Brain microvascular endothelial cell (primary cell): ENCODE measurements around the gene GEMIN8.

ENCODE experiments used
- DNase-seq: peaks from one replicate; pipeline ENCODE4 v3.0.0-alpha.2; 2020
- H3K27ac ChIP-seq: fragments of 250-450 bp; sonication (Bioruptor Pico); 2 replicates; pipeline ENCODE4 v1.5.1; 2020; ENCODE audit warnings: mild to moderate bottlenecking, moderate library complexity
- H3K27me3 ChIP-seq: fragments of 250-450 bp; sonication (Bioruptor Pico); replicated peaks from 2 replicates; pipeline ENCODE4 v1.5.1; 2020; ENCODE audit warnings: mild to moderate bottlenecking
- H3K36me3 ChIP-seq: fragments of 250-450 bp; sonication (Bioruptor Pico); replicated peaks from 2 replicates; pipeline ENCODE4 v1.5.1; 2020; ENCODE audit warnings: mild to moderate bottlenecking
- H3K4me3 ChIP-seq: 2 replicates; pipeline ENCODE4 v1.5.1; 2011; ENCODE audit warnings: low read depth, mild to moderate bottlenecking, control low read depth, low read length, moderate library complexity
- in situ Hi-C: cut with HindIII; loops from 2 replicates; pipeline ENCODE4 v1.10.0; 2017; ENCODE audit warnings: low sequenced_read_pairs, low pct_ligation_motif_present
- TF ChIP-seq, protein P1 (sequence below): IDR thresholded peaks from 2 replicates; pipeline ENCODE4 v1.5.1; 2011; ENCODE audit warnings: low read depth, mild to moderate bottlenecking, moderate library complexity, low read length, control low read depth, inconsistent platforms; ENCODE audit errors: missing control alignments

GEMIN8 gene

DNA sequence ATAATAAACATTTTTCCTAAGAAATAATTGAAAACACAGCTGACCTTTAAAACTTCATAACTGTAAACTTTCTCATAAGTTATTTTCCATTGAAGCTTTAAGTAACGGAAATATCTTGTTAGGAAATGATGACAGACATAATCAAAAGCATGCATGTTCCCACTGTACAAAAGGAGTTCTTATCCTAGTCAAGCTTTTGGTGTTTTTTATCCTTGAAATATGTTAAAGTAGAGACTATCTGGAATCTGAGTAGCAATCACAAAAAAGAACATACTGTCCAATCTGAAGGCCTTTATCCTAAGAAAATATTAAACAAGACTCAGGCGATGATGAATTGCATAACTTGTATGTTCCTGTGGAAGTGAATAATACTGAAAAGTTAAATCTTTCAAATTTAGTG lies 14.4 kb downstream of the GEMIN8 start:
- Histone ChIP-seq H3K36me3 (no peaks in the 10 kb centered on the region), H3K27me3 (no peaks in the 10 kb centered on the region), H3K4me3 (no peak overlapping the region), H3K27ac (no peak overlapping the region)
- TF ChIP-seq, protein P1, sequence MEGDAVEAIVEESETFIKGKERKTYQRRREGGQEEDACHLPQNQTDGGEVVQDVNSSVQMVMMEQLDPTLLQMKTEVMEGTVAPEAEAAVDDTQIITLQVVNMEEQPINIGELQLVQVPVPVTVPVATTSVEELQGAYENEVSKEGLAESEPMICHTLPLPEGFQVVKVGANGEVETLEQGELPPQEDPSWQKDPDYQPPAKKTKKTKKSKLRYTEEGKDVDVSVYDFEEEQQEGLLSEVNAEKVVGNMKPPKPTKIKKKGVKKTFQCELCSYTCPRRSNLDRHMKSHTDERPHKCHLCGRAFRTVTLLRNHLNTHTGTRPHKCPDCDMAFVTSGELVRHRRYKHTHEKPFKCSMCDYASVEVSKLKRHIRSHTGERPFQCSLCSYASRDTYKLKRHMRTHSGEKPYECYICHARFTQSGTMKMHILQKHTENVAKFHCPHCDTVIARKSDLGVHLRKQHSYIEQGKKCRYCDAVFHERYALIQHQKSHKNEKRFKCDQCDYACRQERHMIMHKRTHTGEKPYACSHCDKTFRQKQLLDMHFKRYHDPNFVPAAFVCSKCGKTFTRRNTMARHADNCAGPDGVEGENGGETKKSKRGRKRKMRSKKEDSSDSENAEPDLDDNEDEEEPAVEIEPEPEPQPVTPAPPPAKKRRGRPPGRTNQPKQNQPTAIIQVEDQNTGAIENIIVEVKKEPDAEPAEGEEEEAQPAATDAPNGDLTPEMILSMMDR, result no peak
- DNase-seq, result no peak
- in situ Hi-C loops, result no loop called here

DNA sequence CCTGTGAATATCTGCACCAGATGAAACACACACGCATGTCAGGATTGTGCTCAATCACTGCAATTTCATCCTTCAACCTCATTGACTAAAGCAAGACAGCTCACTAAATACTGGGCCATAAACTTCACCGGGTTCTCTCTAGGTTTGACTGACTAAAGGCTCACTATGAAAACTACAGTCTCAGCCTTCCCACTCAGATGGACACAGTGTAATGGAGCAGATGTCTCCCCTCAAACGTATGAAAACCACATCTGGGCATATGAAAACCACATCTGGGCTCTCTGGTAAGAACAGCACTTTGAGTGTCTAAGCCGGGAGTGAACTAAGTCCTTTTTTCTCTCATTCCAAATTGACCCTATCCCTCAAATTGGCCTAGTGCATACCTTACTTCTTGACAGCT lies 15.2 kb downstream of the GEMIN8 start:
- Histone ChIP-seq H3K36me3 (no peaks in the 10 kb centered on the region), H3K27ac (no peak overlapping the region), H3K27me3 (no peaks in the 10 kb centered on the region), H3K4me3 (no peak overlapping the region)
- TF ChIP-seq, protein P1, result no peak
- in situ Hi-C loops, result no loop called here
- no peak for DNase-seq

DNA sequence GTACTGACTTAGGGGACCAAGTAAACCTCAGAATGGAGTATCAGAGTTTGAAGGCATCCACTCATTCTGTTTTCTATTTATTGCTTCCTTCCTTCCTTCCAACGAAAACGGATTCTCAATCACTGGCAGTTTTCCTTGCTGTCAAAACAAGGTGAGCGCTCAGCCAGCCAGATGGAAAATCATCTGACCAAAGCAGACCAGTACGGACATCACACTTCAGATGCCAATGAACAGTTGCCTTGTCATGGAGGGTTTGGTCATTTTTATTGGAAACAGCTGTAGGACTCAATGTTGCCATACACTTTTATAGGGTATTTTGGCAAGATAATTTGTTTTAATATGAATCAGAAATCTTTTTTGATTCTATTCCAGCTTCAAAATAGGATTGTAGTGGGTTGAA lies 16.6 kb downstream of the GEMIN8 start:
- no peak for DNase-seq
- Histone ChIP-seq H3K27me3 (no peaks in the 10 kb centered on the region), H3K27ac (no peak overlapping the region), H3K4me3 (no peak overlapping the region), H3K36me3 (no peaks in the 10 kb centered on the region)
- in situ Hi-C loops, result no loop called here
- TF ChIP-seq, protein P1, result no peak

DNA sequence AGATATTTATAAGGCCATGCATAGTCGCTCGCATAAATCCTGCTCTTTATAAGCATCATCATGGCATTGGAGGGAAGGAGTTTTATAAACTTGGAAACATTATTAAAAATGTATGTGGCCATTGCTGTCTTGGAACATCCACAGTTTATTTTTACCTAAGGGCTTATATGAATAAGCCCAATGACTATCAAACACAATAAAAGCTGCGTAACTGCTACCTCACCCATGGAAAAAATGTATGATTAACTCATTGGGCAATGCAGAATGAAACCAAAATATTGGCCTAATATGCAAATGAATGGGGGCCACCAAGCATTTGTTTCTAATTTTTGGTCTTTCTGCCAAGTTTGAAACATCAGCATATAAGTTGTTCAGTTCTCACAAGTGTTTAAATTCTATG lies 19.1 kb downstream of the GEMIN8 start:
- no peak for DNase-seq
- no peak overlapping the region for H3K4me3 ChIP-seq
- no peak overlapping the region for H3K27ac ChIP-seq
- H3K36me3 ChIP-seq, result no peaks in the 10 kb centered on the region
- no peaks in the 10 kb centered on the region for H3K27me3 ChIP-seq
- in situ Hi-C loops, result no loop called here
- TF ChIP-seq, protein P1, result no peak

DNA sequence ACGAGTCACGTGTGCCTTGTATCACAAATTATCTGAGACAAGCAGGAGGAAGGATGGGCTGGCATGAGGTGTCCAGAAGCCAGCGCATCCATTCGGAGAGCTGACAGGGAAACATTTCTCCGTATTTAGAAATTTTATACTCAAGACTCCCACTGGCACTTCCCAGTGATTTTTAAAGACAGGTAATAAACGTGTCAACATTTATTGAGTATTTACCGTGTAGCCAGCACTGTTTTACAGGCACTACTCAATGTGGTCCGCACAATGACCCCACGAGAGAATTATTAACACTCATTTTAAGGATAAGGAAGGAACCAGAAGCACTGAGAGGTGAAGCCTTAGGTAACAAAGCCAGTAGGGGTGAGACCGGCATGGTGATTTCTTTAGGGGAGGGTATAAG lies 23.2 kb downstream of the GEMIN8 start:
- Histone ChIP-seq H3K36me3 (no peaks in the 10 kb centered on the region), H3K27me3 (no peaks in the 10 kb centered on the region), H3K4me3 (no peak overlapping the region), H3K27ac (no peak overlapping the region)
- in situ Hi-C loops, result no loop called here
- TF ChIP-seq, protein P1, result no peak
- DNase-seq, result no peak

DNA sequence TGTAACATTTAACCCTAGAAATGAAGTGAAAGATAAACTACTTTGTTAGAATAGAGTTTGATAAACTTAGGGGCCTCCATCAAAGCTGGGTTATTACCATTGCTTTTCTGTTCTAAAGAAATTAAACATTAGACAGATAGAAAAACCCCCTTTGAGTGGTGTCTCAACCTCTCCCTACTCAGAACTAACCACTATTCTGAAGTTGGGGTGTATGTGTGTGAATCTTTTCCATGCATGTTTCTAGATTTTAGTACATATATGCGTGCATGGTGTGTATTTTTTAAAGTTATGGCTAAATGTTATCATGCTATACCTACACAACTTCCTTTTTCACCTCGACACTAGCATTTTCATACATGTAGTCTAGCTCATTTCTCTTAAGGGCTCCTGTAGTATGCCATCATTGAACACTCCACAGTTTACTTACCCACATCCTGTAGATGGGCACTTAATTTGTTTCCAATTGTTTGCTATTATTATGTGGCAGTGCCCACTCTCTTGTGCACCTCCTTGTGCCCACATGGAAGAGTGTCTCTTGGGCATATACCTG lies 25.7 kb downstream of the GEMIN8 start:
- TF ChIP-seq, protein P1, result no peak
- DNase-seq, result no peak

More for the DNA sequence above, 25.7 kb downstream of the GEMIN8 start:
- Histone ChIP-seq H3K27ac (no peak overlapping the region), H3K4me3 (no peak overlapping the region), H3K36me3 (no peaks in the 10 kb centered on the region), H3K27me3 (no peaks in the 10 kb centered on the region)
- in situ Hi-C loops, result no loop called here
